ENCODE data around the gene EVI2A.
A peak's percentile ranks its signal among the peaks of the same experiment; 100 is the strongest.

The EVI2A gene

GRCh38 chr17:31308372-31309334 is 12.8 kb downstream of the EVI2A start:
- Histone ChIP-seq H3K27me3 (replicated peaks in 2 of 5; ENCODE audit: control insufficient read depth in 4 of 5, insufficient read depth in 5 of 5, low read length in 4 of 5) (no peaks in the 10 kb centered on the region), H3K9me3 (ENCODE audit: control extremely low read depth in 1 of 5, control insufficient read depth in 4 of 5, insufficient read depth in 2 of 5, low read depth in 1 of 5, low read length in 4 of 5) (no peaks in the 10 kb centered on the region), H3K4me1 (ENCODE audit: control extremely low read depth in 1 of 4, control insufficient read depth in 4 of 4, insufficient read depth in 4 of 4, low read length in 3 of 4) (peaks cover 32 to 66% (median 51%) of the 10 kb centered on the region in 4 experiments), H3K36me3 (ENCODE audit: control insufficient read depth in 4 of 4, insufficient read depth in 4 of 4, low read length in 3 of 4) (peaks cover 10 to 25% (median 18%) of the 10 kb centered on the region in 4 experiments), H3K4me3 (ENCODE audit: control insufficient read depth in 1 of 7, extremely low read depth in 1 of 7, insufficient read depth in 4 of 7, low read depth in 2 of 7, low read length in 6 of 7) (peak overlapping the region in 6 of 7 experiments; percentile 20 to 98 (median 70)), H3K27ac (ENCODE audit: insufficient read depth in 1 of 2, low read depth in 1 of 2, low read length in 2 of 2, poor library complexity in 1 of 2, severe bottlenecking in 2 of 2) (peak overlapping the region; percentile 82 to 91)
- ChIA-PET CTCF (no interaction called here), POLR2A (interaction anchor here (1.0 kb wide), 1 partner anchor 13 kb away, joined by 3 read pairs; the partner anchor contains the start of gene EVI2A)
- 18% methylated on average over 4 of the region's 5 CpGs for WGBS (ENCODE audit: insufficient coverage)
- DNase-seq, result peak in 2 of 3 donors; percentile 55 to 65

GRCh38 chr17:31307640-31308039 is 13.8 kb downstream of the EVI2A start:
- ChIA-PET CTCF (interaction anchor here (1.5 kb wide), 1 partner anchor 11 kb away, joined by 3 read pairs; the partner anchor contains the start of gene OMG), POLR2A (no interaction called here)
- no peak for DNase-seq
- Histone ChIP-seq H3K4me1 (ENCODE audit: control extremely low read depth in 1 of 4, control insufficient read depth in 4 of 4, insufficient read depth in 4 of 4, low read length in 3 of 4) (peaks cover 32 to 66% (median 50%) of the 10 kb centered on the region in 4 experiments), H3K9me3 (ENCODE audit: control extremely low read depth in 1 of 5, control insufficient read depth in 4 of 5, insufficient read depth in 2 of 5, low read depth in 1 of 5, low read length in 4 of 5) (peaks cover 0 to 5% (median 2%) of the 10 kb centered on the region in 5 experiments), H3K4me3 (ENCODE audit: control insufficient read depth in 1 of 7, extremely low read depth in 1 of 7, insufficient read depth in 4 of 7, low read depth in 2 of 7, low read length in 6 of 7) (peak overlapping the region in 5 of 7 experiments; percentile 36 to 98 (median 74)), H3K27ac (ENCODE audit: insufficient read depth in 1 of 2, low read depth in 1 of 2, low read length in 2 of 2, poor library complexity in 1 of 2, severe bottlenecking in 2 of 2) (peak overlapping the region; percentile 42 to 91), H3K36me3 (ENCODE audit: control insufficient read depth in 4 of 4, insufficient read depth in 4 of 4, low read length in 3 of 4) (peaks cover 14 to 32% (median 23%) of the 10 kb centered on the region in 4 experiments), H3K27me3 (replicated peaks in 2 of 5; ENCODE audit: control insufficient read depth in 4 of 5, insufficient read depth in 5 of 5, low read length in 4 of 5) (no peaks in the 10 kb centered on the region)
- WGBS (ENCODE audit: insufficient coverage), result no CpG with 5 or more reads among the region's 1 CpG

GRCh38 chr17:31299624-31300023 is 21.8 kb downstream of the EVI2A start:
- POLR2A ChIA-PET, result no interaction called here
- CTCF ChIA-PET, result no interaction called here
- Histone ChIP-seq H3K27me3 (replicated peaks in 2 of 5; ENCODE audit: control insufficient read depth in 4 of 5, insufficient read depth in 5 of 5, low read length in 4 of 5) (no peaks in the 10 kb centered on the region), H3K4me1 (ENCODE audit: control extremely low read depth in 1 of 4, control insufficient read depth in 4 of 4, insufficient read depth in 4 of 4, low read length in 3 of 4) (peaks cover 0 to 10% (median 5%) of the 10 kb centered on the region in 4 experiments), H3K9me3 (ENCODE audit: control extremely low read depth in 1 of 5, control insufficient read depth in 4 of 5, insufficient read depth in 2 of 5, low read depth in 1 of 5, low read length in 4 of 5) (peaks cover 0 to 5% (median 2%) of the 10 kb centered on the region in 5 experiments), H3K36me3 (ENCODE audit: control insufficient read depth in 4 of 4, insufficient read depth in 4 of 4, low read length in 3 of 4) (peaks cover 7 to 17% (median 12%) of the 10 kb centered on the region in 4 experiments), H3K27ac (ENCODE audit: insufficient read depth in 1 of 2, low read depth in 1 of 2, low read length in 2 of 2, poor library complexity in 1 of 2, severe bottlenecking in 2 of 2) (no peak overlapping the region), H3K4me3 (ENCODE audit: control insufficient read depth in 1 of 7, extremely low read depth in 1 of 7, insufficient read depth in 4 of 7, low read depth in 2 of 7, low read length in 6 of 7) (no peak overlapping the region)
- DNase-seq, result no peak

DNA sequence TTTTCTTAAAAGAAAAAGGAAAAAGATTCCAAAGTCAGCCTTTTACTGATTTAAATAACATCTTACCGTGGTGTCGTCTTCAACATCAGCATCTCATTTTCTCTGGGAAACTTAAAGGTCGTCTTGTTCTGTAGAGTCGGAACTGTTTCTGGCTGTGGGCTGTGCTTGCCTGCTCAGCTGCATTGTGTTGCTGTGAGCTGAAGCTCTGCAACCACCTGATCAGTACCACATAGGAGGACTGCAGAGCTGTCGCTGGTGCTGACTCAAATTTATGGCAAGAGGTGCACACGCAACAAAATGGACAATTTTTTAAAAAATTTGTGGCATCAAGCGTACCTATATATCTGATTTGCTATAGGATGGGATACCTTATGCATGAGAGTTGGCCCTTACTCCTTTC is 24.3 kb downstream of the EVI2A start, which contains the start of gene OMG:
Gene OMG (minus strand): TSS at position 150 of the 400 bp plus-strand sequence. CDS start 908 bp downstream, outside the sequence.
- H3K4me3 ChIP-seq (ENCODE audit: control insufficient read depth in 1 of 7, extremely low read depth in 1 of 7, insufficient read depth in 4 of 7, low read depth in 2 of 7, low read length in 6 of 7), result no peak within 1 kb of the TSS
- H3K4me1 ChIP-seq (ENCODE audit: control extremely low read depth in 1 of 4, control insufficient read depth in 4 of 4, insufficient read depth in 4 of 4, low read length in 3 of 4), result peaks cover 0 to 18% (median 5%) of the 10 kb centered on the region in 4 experiments
- POLR2A ChIA-PET, result no interaction called here
- CTCF ChIA-PET, result interaction anchor here (1.3 kb wide), 1 partner anchor 10 kb away, joined by 3 read pairs; no protein-coding TSS in a partner anchor
- no peaks in the 10 kb centered on the region for H3K36me3 ChIP-seq (ENCODE audit: control insufficient read depth in 4 of 4, insufficient read depth in 4 of 4, low read length in 3 of 4)
- H3K27me3 ChIP-seq (replicated peaks in 2 of 5; ENCODE audit: control insufficient read depth in 4 of 5, insufficient read depth in 5 of 5, low read length in 4 of 5), result no peaks in the 10 kb centered on the region
- H3K27ac ChIP-seq (ENCODE audit: insufficient read depth in 1 of 2, low read depth in 1 of 2, low read length in 2 of 2, poor library complexity in 1 of 2, severe bottlenecking in 2 of 2), result no peak within 1 kb of the TSS
- no peak for DNase-seq
- H3K9me3 ChIP-seq (ENCODE audit: control extremely low read depth in 1 of 5, control insufficient read depth in 4 of 5, insufficient read depth in 2 of 5, low read depth in 1 of 5, low read length in 4 of 5), result no peaks in the 10 kb centered on the region
- WGBS (ENCODE audit: insufficient coverage), result 100% methylated on average over 5 of the region's 7 CpGs

DNA sequence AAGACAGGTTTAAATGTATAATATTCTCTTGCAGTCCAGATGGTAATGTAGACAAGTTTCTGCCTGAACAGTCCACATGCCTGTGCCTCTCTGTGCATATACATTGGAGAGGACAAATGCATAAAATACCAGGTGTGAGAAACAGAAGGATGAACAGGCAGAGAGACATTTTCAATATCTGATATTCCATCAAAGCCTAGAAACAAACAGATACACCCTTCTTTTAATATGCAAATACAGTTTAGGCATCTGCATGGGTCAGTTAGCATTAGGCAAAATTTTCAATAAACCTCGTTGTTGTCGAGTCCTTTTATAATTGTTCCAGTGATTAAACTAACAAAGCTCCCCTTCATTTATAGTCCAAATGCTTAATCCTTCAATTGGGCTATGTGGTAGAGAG is 25.3 kb downstream of the EVI2A start:
- Histone ChIP-seq H3K36me3 (ENCODE audit: control insufficient read depth in 4 of 4, insufficient read depth in 4 of 4, low read length in 3 of 4) (peaks cover 0 to 5% (median 0%) of the 10 kb centered on the region in 4 experiments), H3K27ac (ENCODE audit: insufficient read depth in 1 of 2, low read depth in 1 of 2, low read length in 2 of 2, poor library complexity in 1 of 2, severe bottlenecking in 2 of 2) (no peak overlapping the region)
- CTCF ChIA-PET, result interaction anchor here (1.3 kb wide), 1 partner anchor 11 kb away, joined by 3 read pairs; no protein-coding TSS in a partner anchor

GRCh38 chr17:31295489-31295871 is 25.9 kb downstream of the EVI2A start:
- Histone ChIP-seq H3K4me1 (ENCODE audit: control extremely low read depth in 1 of 4, control insufficient read depth in 4 of 4, insufficient read depth in 4 of 4, low read length in 3 of 4) (peaks cover 0 to 18% (median 3%) of the 10 kb centered on the region in 4 experiments), H3K36me3 (ENCODE audit: control insufficient read depth in 4 of 4, insufficient read depth in 4 of 4, low read length in 3 of 4) (peaks cover 0 to 5% (median 0%) of the 10 kb centered on the region in 4 experiments), H3K4me3 (ENCODE audit: control insufficient read depth in 1 of 7, extremely low read depth in 1 of 7, insufficient read depth in 4 of 7, low read depth in 2 of 7, low read length in 6 of 7) (no peak overlapping the region), H3K9me3 (ENCODE audit: control extremely low read depth in 1 of 5, control insufficient read depth in 4 of 5, insufficient read depth in 2 of 5, low read depth in 1 of 5, low read length in 4 of 5) (no peaks in the 10 kb centered on the region), H3K27me3 (replicated peaks in 2 of 5; ENCODE audit: control insufficient read depth in 4 of 5, insufficient read depth in 5 of 5, low read length in 4 of 5) (no peaks in the 10 kb centered on the region), H3K27ac (ENCODE audit: insufficient read depth in 1 of 2, low read depth in 1 of 2, low read length in 2 of 2, poor library complexity in 1 of 2, severe bottlenecking in 2 of 2) (no peak overlapping the region)
- ChIA-PET CTCF (no interaction called here), POLR2A (no interaction called here)
- no peak for DNase-seq
- WGBS (ENCODE audit: insufficient coverage), result 100% methylated on average over 1 of the region's 1 CpG

More for the DNA sequence above, 25.3 kb downstream of the EVI2A start:
- Histone ChIP-seq H3K4me1 (ENCODE audit: control extremely low read depth in 1 of 4, control insufficient read depth in 4 of 4, insufficient read depth in 4 of 4, low read length in 3 of 4) (peaks cover 0 to 18% (median 3%) of the 10 kb centered on the region in 4 experiments), H3K4me3 (ENCODE audit: control insufficient read depth in 1 of 7, extremely low read depth in 1 of 7, insufficient read depth in 4 of 7, low read depth in 2 of 7, low read length in 6 of 7) (no peak overlapping the region), H3K27me3 (replicated peaks in 2 of 5; ENCODE audit: control insufficient read depth in 4 of 5, insufficient read depth in 5 of 5, low read length in 4 of 5) (no peaks in the 10 kb centered on the region), H3K9me3 (ENCODE audit: control extremely low read depth in 1 of 5, control insufficient read depth in 4 of 5, insufficient read depth in 2 of 5, low read depth in 1 of 5, low read length in 4 of 5) (no peaks in the 10 kb centered on the region)
- POLR2A ChIA-PET, result no interaction called here
- 100% methylated on average over 2 of the region's 2 CpGs for WGBS (ENCODE audit: insufficient coverage)
- DNase-seq, result no peak

Measured in common myeloid progenitor, CD34-positive (primary cell).